Neural progenitor cell (in vitro differentiated cells): ENCODE results near the gene EFCAB6. TPM values are rescaled to one million over a fixed set of nuclear protein-coding genes. Genes with fewer than 3 reads are reported as not detected.

ENCODE experiments used
- DNase-seq: peaks from one replicate; pipeline ENCODE4 v3.0.0-alpha.2; 2016; ENCODE audit warnings: low spot score
- H2AFZ ChIP-seq: fragments of 200-600 bp; sonication (generic); replicated peaks from 2 replicates; pipeline ENCODE4 v1.6.1; 2016; ENCODE audit warnings: antibody characterized with exemption
- H3F3A ChIP-seq: fragments of 200-600 bp; sonication (generic); 2 replicates; pipeline ENCODE4 v1.6.1; 2016; ENCODE audit warnings: antibody characterized with exemption, low read depth
- H3K27ac ChIP-seq: fragments of 200-600 bp; sonication (generic); 2 replicates; pipeline ENCODE4 v1.5.1; 2016; ENCODE audit warnings: mild to moderate bottlenecking
- H3K27me3 ChIP-seq: fragments of 200-600 bp; sonication (generic); 2 replicates; pipeline ENCODE4 v1.6.1; 2016; ENCODE audit warnings: mild to moderate bottlenecking, moderate library complexity
- H3K36me3 ChIP-seq: fragments of 200-600 bp; sonication (generic); 2 replicates; pipeline ENCODE4 v1.5.1; 2016
- H3K4me1 ChIP-seq: fragments of 200-600 bp; sonication (generic); 2 replicates; pipeline ENCODE4 v1.6.1; 2016; ENCODE audit warnings: mixed run types
- H3K4me2 ChIP-seq: fragments of 200-600 bp; sonication (generic); 2 replicates; pipeline ENCODE4 v1.6.1; 2016
- H3K4me3 ChIP-seq: fragments of 200-600 bp; sonication (generic); 2 replicates; pipeline ENCODE4 v1.5.1; 2016
- H3K79me2 ChIP-seq: fragments of 200-600 bp; sonication (generic); 2 replicates; pipeline ENCODE4 v1.6.1; 2016; ENCODE audit warnings: low read depth
- H3K9ac ChIP-seq: fragments of 200-600 bp; sonication (generic); 2 replicates; pipeline ENCODE4 v1.6.1; 2016
- H3K9me3 ChIP-seq: fragments of 200-600 bp; sonication (generic); 2 replicates; pipeline ENCODE4 v1.5.1; 2016; ENCODE audit warnings: low read depth
- H4K20me1 ChIP-seq: fragments of 200-600 bp; sonication (generic); 2 replicates; pipeline ENCODE4 v1.6.1; 2016; ENCODE audit warnings: low read depth
- H3K27ac Mint-ChIP-seq: 3 replicates; pipeline ENCODE4 v1.8.0; 2021; ENCODE audit warnings: mixed read lengths
- H3K27me3 Mint-ChIP-seq: 2 replicates; pipeline ENCODE4 v1.8.0; 2022; ENCODE audit warnings: low read depth, mild to moderate bottlenecking, inconsistent platforms, moderate library complexity, mixed read lengths; ENCODE audit not compliant: insufficient read depth
- H3K36me3 Mint-ChIP-seq: 3 replicates; pipeline ENCODE4 v1.8.0; 2021; ENCODE audit warnings: mixed read lengths
- H3K4me1 Mint-ChIP-seq: 3 replicates; pipeline ENCODE4 v1.8.0; 2021; ENCODE audit warnings: mixed read lengths
- H3K4me3 Mint-ChIP-seq: 3 replicates; pipeline ENCODE4 v1.8.0; 2021; ENCODE audit warnings: mild to moderate bottlenecking, moderate library complexity, mixed read lengths
- H3K9me3 Mint-ChIP-seq: 3 replicates; pipeline ENCODE4 v1.8.0; 2020; ENCODE audit warnings: mixed read lengths
- EZH2 ChIP-seq: fragments of 200-600 bp; sonication (generic); IDR thresholded peaks from 2 replicates; pipeline ENCODE4 v1.6.1; 2017; ENCODE audit warnings: antibody characterized with exemption, mild to moderate bottlenecking, moderate library complexity
- EZH2phosphoT487 ChIP-seq: fragments of 200-600 bp; sonication (generic); IDR thresholded peaks from 2 replicates; pipeline ENCODE4 v1.6.1; 2017; ENCODE audit warnings: antibody characterized with exemption
- total RNA-seq: library from RNA; depleted of rRNA; stranded (reverse); fragments of >200 nt; gene quantifications from 2 replicates; pipeline ENCODE4 v1.2.3, GENCODE V29; 2015; ENCODE audit warnings: low replicate concordance
- TF ChIP-seq, protein P1 (sequence below): fragments of 200-600 bp; sonication (generic); IDR thresholded peaks from 2 replicates; pipeline ENCODE4 v1.5.1; 2017; ENCODE audit warnings: antibody characterized with exemption, mild to moderate bottlenecking

Gene EFCAB6
- total RNA-seq, 1 donor from 2014 or later, result 4.9 TPM

DNA sequence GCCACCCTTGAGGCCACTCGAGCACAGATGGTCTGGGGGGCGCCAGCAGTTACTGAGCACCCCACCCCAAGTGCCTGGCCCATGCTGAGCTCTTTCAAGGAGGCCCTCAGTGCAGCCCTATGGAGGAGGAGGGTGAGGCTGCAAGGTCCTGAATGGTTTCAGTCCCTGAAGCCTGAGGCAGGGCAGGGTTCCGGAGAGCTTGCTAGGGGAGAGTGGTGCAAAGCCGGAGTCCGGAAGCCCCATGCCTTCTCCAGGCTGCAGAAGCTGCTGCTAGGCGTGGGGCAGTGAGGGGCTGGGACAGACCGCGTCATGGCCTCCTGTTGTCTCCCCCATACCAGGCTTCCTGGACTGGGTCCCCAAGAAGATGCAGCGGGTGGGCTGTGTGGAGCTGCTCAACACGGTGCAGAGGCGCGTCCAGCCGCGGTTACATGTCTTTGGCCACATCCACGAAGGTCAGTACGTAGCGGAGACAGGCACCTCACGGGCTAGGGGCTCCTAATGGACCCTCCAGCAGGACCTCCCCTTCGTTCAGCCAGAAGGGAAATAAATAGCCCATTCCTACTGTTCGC is 309.7 kb downstream of the EFCAB6 start:
- Histone ChIP-seq H3K79me2 (no peaks in the 10 kb centered on the region), H2AFZ (no peak overlapping the region), H4K20me1 (no peaks in the 10 kb centered on the region), H3K36me3 (no peaks in the 10 kb centered on the region), H3K4me1 (peaks cover 6% of the 10 kb centered on the region), H3K4me2 (no peak overlapping the region), H3F3A (no peaks in the 10 kb centered on the region), H3K4me3 (no peak overlapping the region), H3K9me3 (no peaks in the 10 kb centered on the region), H3K9ac (no peak overlapping the region), H3K27ac (no peak overlapping the region), H3K27me3 (no peaks in the 10 kb centered on the region)
- Mint-ChIP-seq H3K27ac (no peak overlapping the region), H3K27me3 (peaks cover 8% of the 10 kb centered on the region), H3K36me3 (no peaks in the 10 kb centered on the region), H3K4me3 (no peak overlapping the region), H3K9me3 (peaks cover 7% of the 10 kb centered on the region), H3K4me1 (no peaks in the 10 kb centered on the region)
- no peak for TF ChIP-seq EZH2phosphoT487
- TF ChIP-seq, protein P1, sequence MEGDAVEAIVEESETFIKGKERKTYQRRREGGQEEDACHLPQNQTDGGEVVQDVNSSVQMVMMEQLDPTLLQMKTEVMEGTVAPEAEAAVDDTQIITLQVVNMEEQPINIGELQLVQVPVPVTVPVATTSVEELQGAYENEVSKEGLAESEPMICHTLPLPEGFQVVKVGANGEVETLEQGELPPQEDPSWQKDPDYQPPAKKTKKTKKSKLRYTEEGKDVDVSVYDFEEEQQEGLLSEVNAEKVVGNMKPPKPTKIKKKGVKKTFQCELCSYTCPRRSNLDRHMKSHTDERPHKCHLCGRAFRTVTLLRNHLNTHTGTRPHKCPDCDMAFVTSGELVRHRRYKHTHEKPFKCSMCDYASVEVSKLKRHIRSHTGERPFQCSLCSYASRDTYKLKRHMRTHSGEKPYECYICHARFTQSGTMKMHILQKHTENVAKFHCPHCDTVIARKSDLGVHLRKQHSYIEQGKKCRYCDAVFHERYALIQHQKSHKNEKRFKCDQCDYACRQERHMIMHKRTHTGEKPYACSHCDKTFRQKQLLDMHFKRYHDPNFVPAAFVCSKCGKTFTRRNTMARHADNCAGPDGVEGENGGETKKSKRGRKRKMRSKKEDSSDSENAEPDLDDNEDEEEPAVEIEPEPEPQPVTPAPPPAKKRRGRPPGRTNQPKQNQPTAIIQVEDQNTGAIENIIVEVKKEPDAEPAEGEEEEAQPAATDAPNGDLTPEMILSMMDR, result no peak
- TF ChIP-seq EZH2, result no peak
- DNase-seq, result no peak

DNA sequence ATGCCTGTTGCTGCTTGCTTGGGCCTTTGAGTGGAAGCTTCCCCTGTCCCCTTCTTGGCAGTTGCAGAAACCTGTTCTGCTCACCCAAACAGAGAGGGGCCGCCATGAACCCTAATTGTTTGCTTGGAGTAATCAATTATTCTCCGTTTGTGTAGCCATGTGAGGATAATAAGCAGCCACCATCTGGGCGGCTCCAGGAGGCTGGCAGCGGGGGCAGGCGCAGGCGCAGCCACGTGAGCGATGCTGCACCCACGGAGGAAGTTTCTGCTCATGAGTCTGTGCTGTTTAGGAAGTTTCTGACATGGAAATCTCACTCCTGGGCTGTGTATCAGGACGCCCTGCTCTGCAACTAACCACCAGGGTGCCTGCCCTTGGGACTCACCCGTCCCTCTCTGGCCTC is 310.2 kb downstream of the EFCAB6 start:
- Histone ChIP-seq H3K9me3 (no peaks in the 10 kb centered on the region), H4K20me1 (no peaks in the 10 kb centered on the region), H3K4me2 (no peak overlapping the region), H3K9ac (no peak overlapping the region), H3F3A (no peaks in the 10 kb centered on the region), H3K79me2 (no peaks in the 10 kb centered on the region), H2AFZ (no peak overlapping the region), H3K4me3 (no peak overlapping the region), H3K4me1 (peaks cover 6% of the 10 kb centered on the region), H3K27me3 (no peaks in the 10 kb centered on the region), H3K36me3 (no peaks in the 10 kb centered on the region), H3K27ac (no peak overlapping the region)
- no peak for TF ChIP-seq EZH2phosphoT487
- TF ChIP-seq, protein P1, result no peak
- TF ChIP-seq EZH2, result no peak
- peaks cover 11% of the 10 kb centered on the region for H3K9me3 Mint-ChIP-seq
- no peak for DNase-seq
- H3K4me1 Mint-ChIP-seq, result no peaks in the 10 kb centered on the region
- H3K36me3 Mint-ChIP-seq, result no peaks in the 10 kb centered on the region
- no peak overlapping the region for H3K4me3 Mint-ChIP-seq
- H3K27me3 Mint-ChIP-seq, result peaks cover 8% of the 10 kb centered on the region
- no peak overlapping the region for H3K27ac Mint-ChIP-seq

DNA sequence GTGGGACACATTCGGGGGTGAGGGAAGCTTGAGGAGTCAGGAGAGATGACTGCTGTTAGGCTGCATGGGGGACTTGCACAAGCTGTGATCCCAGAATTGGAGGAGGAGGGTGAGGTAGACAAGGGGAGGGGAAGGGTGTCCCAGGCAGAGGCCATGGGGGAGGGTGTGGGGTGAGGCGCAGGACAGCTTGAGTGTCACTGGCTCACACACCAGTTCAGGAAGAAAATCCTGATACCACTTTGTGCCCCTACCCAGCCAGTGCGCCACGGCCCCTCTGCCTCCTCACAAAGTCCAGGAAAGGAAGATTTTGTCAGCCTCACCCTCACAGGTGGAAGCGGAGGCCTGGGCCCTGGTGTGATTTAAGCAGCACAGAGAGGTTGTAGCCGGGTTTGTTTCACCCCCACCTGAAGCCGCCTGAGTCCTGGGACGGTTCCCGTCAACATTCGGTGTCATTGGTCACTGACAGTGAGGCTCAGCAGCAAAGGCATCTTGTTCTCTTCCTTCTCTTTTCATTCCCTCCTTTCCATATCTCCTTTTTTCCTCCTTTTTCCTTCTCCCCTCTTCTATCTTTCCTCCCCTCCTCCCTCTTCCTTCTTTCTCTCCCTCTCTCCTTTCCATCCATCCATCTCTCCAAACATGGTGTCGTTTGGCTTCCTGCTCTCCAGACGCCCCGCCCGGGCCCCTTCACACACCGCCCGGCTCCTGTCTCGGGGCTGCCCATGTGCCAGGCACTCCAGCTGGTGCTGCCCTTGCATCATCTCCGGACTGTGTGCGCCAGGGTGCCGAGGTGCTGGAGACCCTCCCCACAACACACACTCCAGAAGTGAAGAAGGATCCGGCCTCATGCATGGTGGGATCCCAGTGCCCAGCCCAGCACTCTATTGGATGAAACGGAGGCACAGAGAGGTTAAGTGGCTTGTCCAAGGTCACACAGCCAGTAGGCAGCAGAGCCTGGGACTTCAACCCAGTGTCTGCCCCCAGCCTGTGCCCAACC is 311.0 kb downstream of the EFCAB6 start:
- no peaks in the 10 kb centered on the region for H3K9me3 ChIP-seq
- TF ChIP-seq, protein P1, result no peak
- TF ChIP-seq EZH2phosphoT487 (no peak), EZH2 (no peak)

More for the DNA sequence above, 311.0 kb downstream of the EFCAB6 start:
- Mint-ChIP-seq H3K36me3 (no peaks in the 10 kb centered on the region), H3K9me3 (peaks cover 11% of the 10 kb centered on the region), H3K27ac (no peak overlapping the region), H3K4me3 (no peak overlapping the region), H3K4me1 (no peaks in the 10 kb centered on the region), H3K27me3 (peaks cover 8% of the 10 kb centered on the region)
- no peaks in the 10 kb centered on the region for H3K79me2 ChIP-seq
- no peaks in the 10 kb centered on the region for H3K36me3 ChIP-seq
- H3K4me2 ChIP-seq, result no peak overlapping the region
- peaks cover 2% of the 10 kb centered on the region for H3K4me1 ChIP-seq
- H2AFZ ChIP-seq, result no peak overlapping the region
- H3K27ac ChIP-seq, result no peak overlapping the region
- no peaks in the 10 kb centered on the region for H3K27me3 ChIP-seq
- no peak overlapping the region for H3K9ac ChIP-seq
- no peaks in the 10 kb centered on the region for H4K20me1 ChIP-seq
- no peak overlapping the region for H3K4me3 ChIP-seq
- no peak for DNase-seq
- H3F3A ChIP-seq, result no peaks in the 10 kb centered on the region
